ENCODE data around the gene EDN3. TPM values are rescaled to one million over a fixed set of nuclear protein-coding genes. Genes with fewer than 3 reads are reported as not detected.

The EDN3 gene
- total and polyA plus RNA-seq, 2 experiments from 2014 or later: 0.13 to 0.17 TPM

GRCh38 chr20:59374261-59374660 is 73.8 kb downstream of the EDN3 start:
- Mint-ChIP-seq H3K4me1 (no peaks in the 10 kb centered on the region), H3K27ac (no peak overlapping the region), H3K27me3 (ENCODE audit: insufficient read depth, low read depth, poor library complexity) (peaks cover 9% of the 10 kb centered on the region), H3K36me3 (ENCODE audit: low read depth) (no peaks in the 10 kb centered on the region), H3K4me3 (no peak overlapping the region), H3K9me3 (no peaks in the 10 kb centered on the region)
- Histone ChIP-seq H3K4me1 (ENCODE audit: insufficient read depth) (no peaks in the 10 kb centered on the region), H3K79me2 (replicated peaks; ENCODE audit: insufficient read depth) (no peaks in the 10 kb centered on the region), H3K27ac (ENCODE audit: low read depth) (no peak overlapping the region), H3K27me3 (ENCODE audit: insufficient read depth) (no peaks in the 10 kb centered on the region), H3K4me3 (no peak overlapping the region), H3K4me2 (no peak overlapping the region), H4K20me1 (replicated peaks; ENCODE audit: insufficient read depth) (no peaks in the 10 kb centered on the region), H3K9me2 (ENCODE audit: insufficient read depth) (peaks cover 15% of the 10 kb centered on the region), H3F3A (replicated peaks; ENCODE audit: low read depth) (no peaks in the 10 kb centered on the region), H2AFZ (no peak overlapping the region), H3K36me3 (ENCODE audit: insufficient read depth) (no peaks in the 10 kb centered on the region)
- DNase-seq (ENCODE audit: low spot score) (no peak), ATAC-seq (no peak)
- no peak for TF ChIP-seq REST (IDR thresholded peaks at IDR 0.05; ENCODE audit: unreplicated experiment)
- TF ChIP-seq ZNF462 (CRISPR knock-in tag; IDR thresholded peaks at IDR 0.05): no peak
- TF ChIP-seq EZH2 (IDR thresholded peaks at IDR 0.05; ENCODE audit: low read depth, unreplicated experiment): no peak
- no peak for TF ChIP-seq STAT1 (IDR thresholded peaks at IDR 0.05; ENCODE audit: unreplicated experiment)
- no peak for TF ChIP-seq EZH2phosphoT487 (IDR thresholded peaks at IDR 0.05; ENCODE audit: unreplicated experiment)
- no peak for TF ChIP-seq POLR2AphosphoS5 (IDR thresholded peaks at IDR 0.05; ENCODE audit: low read depth)
- TF ChIP-seq ZNF331 (CRISPR knock-in tag; IDR thresholded peaks at IDR 0.05; ENCODE audit: low read depth): no peak

All from GM23338 (cell line).